GM18861 (cell line): ENCODE data around the gene TMEM131.

Experiments
- ATAC-seq: cut with Tn5 transposase; IDR thresholded peaks from one replicate; pipeline ENCODE4 v1.9.1; 2021; ENCODE audit not compliant: unreplicated experiment

The TMEM131 gene

GRCh38 chr2:97819754-97820153 is 176.0 kb downstream of the TMEM131 start:
- ATAC-seq: no peak

- no peak for ATAC-seq
These were observed 179.3 kb downstream of the TMEM131 start for GRCh38 chr2:97816411-97816810.

GRCh38 chr2:97812931-97813330 is 182.8 kb downstream of the TMEM131 start:
- no peak for ATAC-seq

GRCh38 chr2:97808816-97809215 is 186.9 kb downstream of the TMEM131 start:
- no peak for ATAC-seq

- ATAC-seq: peak; percentile 73
These were observed 188.8 kb downstream of the TMEM131 start for GRCh38 chr2:97806738-97807618.

- no peak for ATAC-seq
These were observed 190.0 kb downstream of the TMEM131 start for GRCh38 chr2:97805776-97806175.

- no peak for ATAC-seq
These were observed 194.7 kb downstream of the TMEM131 start for GRCh38 chr2:97801028-97801427.

- no peak for ATAC-seq
These were observed 197.3 kb downstream of the TMEM131 start for GRCh38 chr2:97798416-97798815.

- no peak for ATAC-seq
These were observed 198.4 kb downstream of the TMEM131 start for GRCh38 chr2:97797355-97797754.

GRCh38 chr2:97796465-97797126 is 199.2 kb downstream of the TMEM131 start:
- ATAC-seq: no peak

GRCh38 chr2:97792416-97792815 is 203.3 kb downstream of the TMEM131 start:
- ATAC-seq: no peak

GRCh38 chr2:97788986-97789644 is 206.6 kb downstream of the TMEM131 start:
- no peak for ATAC-seq

GRCh38 chr2:97785818-97786217 is 209.9 kb downstream of the TMEM131 start:
- ATAC-seq: no peak

- no peak for ATAC-seq
These were observed 210.8 kb downstream of the TMEM131 start for GRCh38 chr2:97784953-97785352.

GRCh38 chr2:97781981-97782380 is 213.8 kb downstream of the TMEM131 start:
- no peak for ATAC-seq

GRCh38 chr2:97779141-97779540 is 216.6 kb downstream of the TMEM131 start:
- ATAC-seq: no peak

GRCh38 chr2:97775074-97775473 is 220.7 kb downstream of the TMEM131 start:
- ATAC-seq: no peak

GRCh38 chr2:97774425-97774824 is 221.3 kb downstream of the TMEM131 start:
- ATAC-seq: no peak

- ATAC-seq: no peak
These were observed 225.3 kb downstream of the TMEM131 start for GRCh38 chr2:97770445-97770844.

- no peak for ATAC-seq
These were observed 226.0 kb downstream of the TMEM131 start for GRCh38 chr2:97769711-97770110.

GRCh38 chr2:97769308-97769707 is 226.4 kb downstream of the TMEM131 start:
- ATAC-seq: no peak

- no peak for ATAC-seq
These were observed 229.2 kb downstream of the TMEM131 start for GRCh38 chr2:97766567-97766966.
